Subcutaneous abdominal adipose tissue (tissue), 5 donors: Measurements from ENCODE around the gene NIT1.

ENCODE experiments used
- H3K27ac ChIP-seq: one replicate; pipeline ENCODE4 v1.7.0; 2013; ENCODE audit warnings: low read depth, mild to moderate bottlenecking, inconsistent platforms, low read length, moderate library complexity
- H3K27me3 ChIP-seq, 5 donors: one replicate each; pipeline ENCODE4 v1.7.0; 2013; ENCODE audit warnings: low read length in 5 of 5, inconsistent platforms in 1 of 5; ENCODE audit not compliant: control insufficient read depth in 5 of 5, insufficient read depth in 4 of 5
- H3K36me3 ChIP-seq, 5 donors: one replicate each; pipeline ENCODE4 v1.7.0; 2013; ENCODE audit warnings: low read length in 5 of 5; ENCODE audit not compliant: control insufficient read depth in 5 of 5, insufficient read depth in 5 of 5
- H3K4me1 ChIP-seq, 5 donors: one replicate each; pipeline ENCODE4 v1.7.0; 2013; ENCODE audit warnings: low read length in 5 of 5, mild to moderate bottlenecking in 3 of 5, moderate library complexity in 1 of 5; ENCODE audit not compliant: control insufficient read depth in 5 of 5, insufficient read depth in 5 of 5
- H3K4me3 ChIP-seq, 5 donors: one replicate each; pipeline ENCODE4 v1.7.0; 2013; ENCODE audit warnings: low read length in 5 of 5, low read depth in 1 of 5
- H3K9ac ChIP-seq, 5 donors: one replicate each; pipeline ENCODE4 v1.7.0; 2013; ENCODE audit warnings: low read length in 5 of 5, mild to moderate bottlenecking in 4 of 5, moderate library complexity in 3 of 5
- H3K9me3 ChIP-seq, 5 donors: one replicate each; pipeline ENCODE4 v1.7.0; 2013; ENCODE audit warnings: low read length in 5 of 5; ENCODE audit not compliant: control insufficient read depth in 5 of 5
- donor health status: healthy.
- donor health status: healthy.
- donor health status: healthy.
- donor health status: healthy.
- donor health status: healthy.

The NIT1 gene

DNA sequence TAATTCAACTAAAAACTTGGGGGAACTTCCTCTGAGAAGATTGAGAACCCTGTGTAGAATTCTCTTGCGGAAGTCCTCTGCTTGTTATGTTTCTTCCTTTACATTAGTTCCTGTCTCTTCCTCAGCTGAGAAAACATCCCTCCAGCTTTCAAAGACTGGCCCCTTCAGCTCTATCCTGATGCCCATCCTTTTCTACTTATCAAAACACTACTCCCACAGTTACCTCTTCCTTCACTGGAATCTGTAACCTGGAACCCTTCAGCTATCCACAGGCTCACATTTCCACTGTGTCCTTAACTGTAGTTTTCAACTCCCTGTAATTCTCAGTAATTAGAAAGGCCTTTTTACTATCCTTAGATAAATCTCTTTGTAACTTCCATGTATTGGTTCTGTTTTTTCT lies 20.5 kb downstream of the NIT1 start:
- no peak overlapping the region for H3K4me3 ChIP-seq
- H3K4me1 ChIP-seq = peaks cover 0 to 29% (median 22%) of the 10 kb centered on the region in 5 donors
- H3K9ac ChIP-seq = peak overlapping the region in 1 of 5 donors; percentile 39
- peak overlapping the region; percentile 48 for H3K27ac ChIP-seq
- H3K9me3 ChIP-seq = no peaks in the 10 kb centered on the region
- no peaks in the 10 kb centered on the region for H3K36me3 ChIP-seq
- H3K27me3 ChIP-seq = no peaks in the 10 kb centered on the region

DNA sequence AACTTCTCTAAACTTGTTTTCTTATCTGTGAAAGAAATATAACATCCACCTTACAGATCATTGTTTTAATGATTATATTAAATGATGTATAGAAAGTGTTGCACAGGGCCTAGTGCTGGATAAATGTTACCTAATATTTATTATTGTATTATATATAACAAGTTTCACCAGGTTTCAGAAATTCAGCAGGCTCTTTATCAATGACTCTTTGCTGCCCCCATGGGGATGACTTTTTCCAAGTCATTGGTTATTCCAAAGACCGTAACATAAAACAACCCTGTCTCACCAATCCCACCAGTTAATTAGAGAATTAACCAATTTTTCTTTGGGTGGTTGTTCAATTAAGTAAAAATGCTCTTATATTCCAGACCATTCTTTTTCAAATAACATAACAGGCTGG lies 21.9 kb downstream of the NIT1 start:
- no peaks in the 10 kb centered on the region for H3K27me3 ChIP-seq
- H3K4me3 ChIP-seq = no peak overlapping the region
- no peaks in the 10 kb centered on the region for H3K9me3 ChIP-seq
- no peak overlapping the region for H3K9ac ChIP-seq
- H3K36me3 ChIP-seq = no peaks in the 10 kb centered on the region
- no peak overlapping the region for H3K27ac ChIP-seq
- H3K4me1 ChIP-seq = peaks cover 0 to 21% (median 15%) of the 10 kb centered on the region in 5 donors

DNA sequence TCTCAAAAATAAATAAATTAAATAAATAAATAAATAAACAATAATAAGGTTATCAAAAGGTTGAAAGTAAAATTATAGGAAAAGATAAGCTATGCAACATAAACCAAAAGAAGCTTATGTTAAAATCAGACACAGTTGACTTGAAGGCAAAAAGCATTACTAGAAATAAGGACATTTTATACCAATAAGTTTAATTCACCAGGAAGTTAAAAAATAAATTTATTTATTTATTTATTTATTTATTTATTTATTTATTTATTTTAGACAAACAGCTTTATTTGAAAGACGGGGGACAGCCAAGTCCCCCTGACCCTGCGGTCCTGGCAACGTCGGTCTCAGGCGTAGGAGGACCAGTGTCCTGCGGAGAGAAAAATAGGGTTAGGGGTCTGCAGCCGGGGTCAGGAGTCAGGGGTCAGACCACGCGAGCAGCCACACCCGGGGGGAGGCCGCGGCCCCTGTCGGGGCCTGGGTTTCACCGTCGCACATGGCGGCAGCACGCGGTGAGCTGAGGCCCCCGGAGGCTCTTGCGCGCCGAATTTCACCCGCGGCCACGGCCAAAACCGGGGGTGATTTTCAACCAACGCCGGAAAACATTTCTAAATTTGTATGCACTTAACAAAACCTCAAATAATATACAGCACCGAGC lies 23.0 kb downstream of the NIT1 start:
- H3K4me1 ChIP-seq = peaks cover 0 to 21% (median 15%) of the 10 kb centered on the region in 5 donors
- no peak overlapping the region for H3K27ac ChIP-seq
- no peaks in the 10 kb centered on the region for H3K27me3 ChIP-seq
- no peak overlapping the region for H3K4me3 ChIP-seq
- no peaks in the 10 kb centered on the region for H3K36me3 ChIP-seq
- no peak overlapping the region for H3K9ac ChIP-seq
- H3K9me3 ChIP-seq = no peaks in the 10 kb centered on the region

DNA sequence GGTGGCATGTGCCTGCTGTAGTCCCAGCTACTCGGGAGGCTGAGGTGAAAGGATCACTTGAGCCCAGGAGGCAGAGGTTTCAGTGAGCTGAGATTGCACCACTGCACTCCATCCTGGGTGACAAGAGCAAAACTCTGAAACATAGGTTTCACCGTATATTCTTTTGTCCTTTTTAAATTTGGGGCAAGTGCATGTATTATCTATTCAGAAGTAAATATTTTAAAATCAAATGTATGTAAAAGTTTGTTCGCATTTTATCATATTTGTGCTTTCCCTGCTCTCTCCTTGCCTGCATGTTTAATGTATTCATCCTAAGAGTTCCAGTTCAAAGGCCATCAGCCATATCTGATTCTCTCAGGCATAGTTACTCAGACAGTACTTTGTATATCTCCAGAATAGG lies 27.9 kb downstream of the NIT1 start:
- Histone ChIP-seq H3K4me1 (no peaks in the 10 kb centered on the region), H3K27ac (no peak overlapping the region), H3K9me3 (no peaks in the 10 kb centered on the region), H3K27me3 (no peaks in the 10 kb centered on the region), H3K4me3 (no peak overlapping the region), H3K36me3 (no peaks in the 10 kb centered on the region), H3K9ac (no peak overlapping the region)

DNA sequence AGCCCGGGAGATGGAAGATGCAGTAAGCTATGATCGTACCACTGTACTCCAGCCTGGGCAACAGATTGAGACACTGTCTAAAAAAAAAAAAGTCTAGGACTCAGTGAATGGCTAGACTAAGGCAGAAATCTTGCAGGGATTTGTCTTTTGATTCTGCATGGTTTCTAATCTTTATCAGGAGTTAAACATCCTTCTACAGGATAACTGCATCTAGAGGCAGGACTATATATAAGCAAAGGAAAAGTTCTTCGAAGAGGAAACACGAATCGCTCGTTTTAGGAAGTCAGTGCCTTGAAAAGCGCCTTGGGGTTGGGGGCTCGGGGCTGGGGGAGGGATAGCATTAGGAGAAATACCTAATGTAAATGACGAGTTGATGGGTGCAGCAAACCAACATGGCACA lies 35.3 kb downstream of the NIT1 start:
- no peaks in the 10 kb centered on the region for H3K9me3 ChIP-seq
- H3K27ac ChIP-seq = peak overlapping the region; percentile 97
- peaks cover 3 to 13% (median 7%) of the 10 kb centered on the region in 5 donors for H3K36me3 ChIP-seq
- H3K27me3 ChIP-seq = no peaks in the 10 kb centered on the region
- peaks cover 0 to 16% (median 14%) of the 10 kb centered on the region in 5 donors for H3K4me1 ChIP-seq
- H3K9ac ChIP-seq = no peak overlapping the region
- peak overlapping the region; percentile 76 to 100 (median 99) for H3K4me3 ChIP-seq

DNA sequence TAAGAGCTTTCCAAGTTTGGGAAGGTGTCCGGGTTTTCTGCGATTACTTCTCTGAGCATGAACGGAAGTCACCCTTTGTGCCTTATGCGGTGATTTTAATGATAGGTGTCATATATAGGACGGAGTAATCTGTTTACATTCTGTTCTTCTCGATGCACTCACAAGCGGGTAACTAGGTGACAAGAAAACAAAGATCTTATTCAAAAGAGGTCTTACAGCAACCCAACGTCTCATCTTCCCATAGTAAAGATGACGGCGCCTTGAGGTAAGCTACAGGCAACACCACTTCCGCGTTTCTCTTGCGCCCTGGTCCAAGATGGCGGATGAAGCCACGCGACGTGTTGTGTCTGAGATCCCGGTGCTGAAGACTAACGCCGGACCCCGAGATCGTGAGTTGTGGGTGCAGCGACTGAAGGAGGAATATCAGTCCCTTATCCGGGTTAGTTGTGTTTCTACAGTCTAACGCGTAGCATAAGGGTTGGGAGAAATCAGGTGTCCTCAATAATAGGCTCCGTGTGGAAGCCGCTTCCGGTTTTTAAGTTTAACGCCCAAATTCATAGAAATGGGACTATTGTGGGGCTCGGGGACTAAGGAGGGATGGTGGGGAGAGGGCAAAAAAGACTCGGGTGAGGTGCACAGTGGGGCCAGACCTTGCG lies 35.9 kb downstream of the NIT1 start, which contains the start of gene UFC1:
UFC1 (plus strand) TSS at position 297 of the 656 bp plus-strand sequence; CDS start at position 317, 20 bp downstream.
- H3K9me3 ChIP-seq = no peaks in the 10 kb centered on the region
- peak within 1 kb of the TSS; percentile 84 to 98 (median 92) for H3K9ac ChIP-seq
- H3K27ac ChIP-seq = peak within 1 kb of the TSS; percentile 97
- H3K36me3 ChIP-seq = peaks cover 6 to 17% (median 10%) of the 10 kb centered on the region in 5 donors
- H3K4me1 ChIP-seq = peaks cover 0 to 20% (median 16%) of the 10 kb centered on the region in 5 donors
- H3K27me3 ChIP-seq = no peaks in the 10 kb centered on the region
- peak within 1 kb of the TSS; percentile 76 to 100 (median 99) for H3K4me3 ChIP-seq

DNA sequence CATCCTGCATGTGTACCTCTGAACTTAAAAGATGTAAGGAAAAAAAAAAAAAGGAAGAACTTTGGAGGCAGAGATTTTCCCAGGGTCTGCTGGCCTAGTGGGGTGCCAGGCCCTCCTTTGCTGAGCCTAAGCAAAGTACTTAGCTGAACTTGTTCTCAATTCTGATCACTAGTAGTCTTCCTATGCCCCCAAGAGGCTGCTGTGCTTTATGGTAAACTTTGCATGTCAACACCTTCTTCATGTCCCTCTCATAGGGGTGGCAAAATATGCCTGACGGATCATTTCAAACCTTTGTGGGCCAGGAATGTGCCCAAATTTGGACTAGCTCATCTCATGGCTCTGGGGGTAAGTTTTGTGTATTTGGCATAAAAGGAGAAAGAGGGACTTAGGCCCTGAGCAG lies 40.0 kb downstream of the NIT1 start:
- H3K4me1 ChIP-seq = peaks cover 5 to 52% (median 37%) of the 10 kb centered on the region in 5 donors
- no peaks in the 10 kb centered on the region for H3K9me3 ChIP-seq
- H3K27me3 ChIP-seq = no peaks in the 10 kb centered on the region
- H3K4me3 ChIP-seq = no peak overlapping the region
- H3K9ac ChIP-seq = no peak overlapping the region
- H3K27ac ChIP-seq = peak overlapping the region; percentile 79
- H3K36me3 ChIP-seq = peaks cover 6 to 36% (median 29%) of the 10 kb centered on the region in 5 donors

DNA sequence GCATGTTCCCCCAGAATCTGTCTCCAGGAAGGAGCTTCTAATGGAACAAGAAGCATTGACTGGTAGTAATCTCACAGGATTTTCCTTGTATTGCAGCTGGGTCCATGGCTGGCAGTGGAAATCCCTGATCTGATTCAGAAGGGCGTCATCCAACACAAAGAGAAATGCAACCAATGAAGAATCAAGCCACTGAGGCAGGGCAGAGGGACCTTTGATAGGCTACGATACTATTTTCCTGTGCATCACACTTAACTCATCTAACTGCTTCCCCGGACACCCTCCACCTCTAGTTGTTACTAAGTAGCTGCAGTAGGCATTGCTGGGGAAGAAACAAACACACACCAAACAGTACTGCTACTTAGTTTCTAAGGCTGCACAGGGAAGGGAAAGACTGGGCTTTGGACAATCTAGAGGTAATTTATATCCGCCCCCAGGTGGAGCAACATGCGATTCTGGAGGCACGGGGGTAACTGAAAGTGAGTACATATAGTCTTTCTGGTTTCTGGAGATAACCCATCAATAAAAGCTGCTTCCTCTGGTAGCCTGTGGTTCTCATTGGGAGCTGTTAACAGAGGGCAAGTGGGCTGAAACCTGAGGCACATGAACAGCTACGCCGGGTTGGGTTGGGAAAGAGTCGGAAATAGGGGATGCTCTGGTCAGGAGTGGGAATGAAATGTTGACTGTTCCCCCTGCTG lies 40.6 kb downstream of the NIT1 start:
- Histone ChIP-seq H3K27me3 (no peaks in the 10 kb centered on the region), H3K9me3 (no peaks in the 10 kb centered on the region), H3K9ac (peak overlapping the region; percentile 8 to 82 (median 78)), H3K4me1 (peaks cover 5 to 49% (median 35%) of the 10 kb centered on the region in 5 donors), H3K27ac (peak overlapping the region; percentile 79), H3K4me3 (peak overlapping the region; percentile 76 to 91 (median 87)), H3K36me3 (peaks cover 6 to 42% (median 34%) of the 10 kb centered on the region in 5 donors)

DNA sequence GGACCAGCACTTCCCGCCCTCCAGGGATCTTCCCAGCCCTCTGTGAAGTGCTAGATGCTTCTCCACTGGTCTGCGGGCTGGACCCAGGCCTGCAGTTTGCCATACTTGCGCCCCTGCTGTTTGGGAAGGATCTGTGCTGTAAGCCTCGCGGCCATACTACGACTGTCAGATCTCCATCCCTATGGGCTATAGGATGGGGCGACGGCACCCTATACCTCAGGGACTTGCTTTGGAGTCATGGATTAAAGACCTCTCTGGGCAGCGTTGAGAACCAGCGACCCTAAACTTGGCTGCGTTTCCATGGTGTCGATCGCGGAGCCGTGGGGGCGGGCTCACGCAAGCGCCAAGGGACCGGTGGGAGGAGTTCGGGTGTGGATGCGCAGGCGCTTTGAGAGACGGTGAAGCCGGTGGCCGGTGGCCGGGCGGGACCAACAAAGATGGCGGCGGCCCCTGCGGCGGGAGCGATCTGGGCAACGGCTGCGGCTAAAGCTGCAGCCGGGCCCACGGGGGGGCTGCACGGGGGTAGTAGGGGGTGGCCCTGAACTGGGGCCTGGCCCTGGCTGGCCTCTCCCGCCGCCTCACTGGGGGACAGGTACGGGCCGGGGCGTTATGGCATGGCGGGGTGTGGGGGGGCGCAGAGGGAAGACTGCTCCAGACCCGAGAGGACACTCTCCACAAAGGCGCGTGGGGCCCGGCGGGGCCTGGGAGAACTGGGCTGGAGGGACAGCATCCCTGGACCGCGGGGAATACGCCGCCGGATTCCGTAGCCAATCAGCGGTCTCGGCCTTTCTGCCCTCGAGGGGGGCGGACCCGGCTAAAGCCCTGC lies 41.4 kb downstream of the NIT1 start, which contains the start of gene USP21:
USP21 (plus strand) TSS at position 414 of the 826 bp plus-strand sequence. CDS start 1,141 bp downstream, outside the sequence.
- peak within 1 kb of the TSS; percentile 76 to 93 (median 87) for H3K4me3 ChIP-seq
- peaks cover 6 to 51% (median 38%) of the 10 kb centered on the region in 5 donors for H3K36me3 ChIP-seq
- H3K9ac ChIP-seq = peak within 1 kb of the TSS; percentile 52 to 82 (median 78)
- H3K9me3 ChIP-seq = no peaks in the 10 kb centered on the region
- H3K27me3 ChIP-seq = no peaks in the 10 kb centered on the region
- H3K27ac ChIP-seq = peak within 1 kb of the TSS; percentile 79
- peaks cover 5 to 46% (median 33%) of the 10 kb centered on the region in 5 donors for H3K4me1 ChIP-seq
